GM18867 (cell line): Measurements from ENCODE around the gene ATAD5.
"Not testable (repeated sequence)": the region's sequence is repeated elsewhere in the genome, so short reads cannot be mapped to it uniquely, and the experiment has no call there.

Experiments used
- ATAC-seq: cut with Tn5 transposase; IDR thresholded peaks from one replicate; pipeline ENCODE4 v1.9.1; 2021; ENCODE audit warnings: mild to moderate bottlenecking, moderate library complexity; ENCODE audit not compliant: unreplicated experiment

The ATAD5 gene

GRCh38 chr17:30910151-30910550, 78.4 kb downstream of the ATAD5 start:
- ATAC-seq = not testable (repeated sequence)

- no peak for ATAC-seq
These were observed 82.2 kb downstream of the ATAD5 start for GRCh38 chr17:30913955-30914354.

- no peak for ATAC-seq
These were observed 84.3 kb downstream of the ATAD5 start for GRCh38 chr17:30915833-30916611.

GRCh38 chr17:30917050-30917449, 85.3 kb downstream of the ATAD5 start:
- no peak for ATAC-seq

- no peak for ATAC-seq
These were observed 88.5 kb downstream of the ATAD5 start for GRCh38 chr17:30920282-30920681.

GRCh38 chr17:30920683-30921543, 89.1 kb downstream of the ATAD5 start:
- ATAC-seq = no peak

- peak; percentile 42 for ATAC-seq
These were observed 89.9 kb downstream of the ATAD5 start, which contains the start of gene ADAP2 for GRCh38 chr17:30921544-30922196. Gene ADAP2, plus strand, starts transcription at chr17:30921945. Its CDS starts 70 bp downstream, at chr17:30922015.

GRCh38 chr17:30922235-30923030, 90.7 kb downstream of the ATAD5 start:
- peak; percentile 20 for ATAC-seq

GRCh38 chr17:30924341-30924740, 92.6 kb downstream of the ATAD5 start:
- ATAC-seq = no peak

- no peak for ATAC-seq
These were observed 94.8 kb downstream of the ATAD5 start for GRCh38 chr17:30926516-30926915.

- ATAC-seq = no peak
These were observed 96.0 kb downstream of the ATAD5 start for GRCh38 chr17:30927756-30928155.

GRCh38 chr17:30928584-30928983, 96.8 kb downstream of the ATAD5 start:
- no peak for ATAC-seq

- no peak for ATAC-seq
These were observed 97.4 kb downstream of the ATAD5 start for GRCh38 chr17:30929081-30929633.

- not testable (repeated sequence) for ATAC-seq
These were observed 98.1 kb downstream of the ATAD5 start for GRCh38 chr17:30929861-30930260.

GRCh38 chr17:30930495-30930894, 98.7 kb downstream of the ATAD5 start:
- no peak for ATAC-seq

GRCh38 chr17:30931582-30931981, 99.8 kb downstream of the ATAD5 start:
- ATAC-seq = not testable (repeated sequence)

- no peak for ATAC-seq
These were observed 102.2 kb downstream of the ATAD5 start for GRCh38 chr17:30933966-30934365.

GRCh38 chr17:30939051-30939689, 107.4 kb downstream of the ATAD5 start:
- ATAC-seq = peak; percentile 48

- ATAC-seq = no peak
These were observed 110.7 kb downstream of the ATAD5 start for GRCh38 chr17:30942308-30943079.
